ENCODE results near the gene ADAMTS8. TPM values are rescaled to one million over a fixed set of nuclear protein-coding genes. Genes with fewer than 3 reads are reported as not detected.

The ADAMTS8 gene
- total RNA-seq, 1 donor from 2014 or later, result 1.0 TPM

DNA sequence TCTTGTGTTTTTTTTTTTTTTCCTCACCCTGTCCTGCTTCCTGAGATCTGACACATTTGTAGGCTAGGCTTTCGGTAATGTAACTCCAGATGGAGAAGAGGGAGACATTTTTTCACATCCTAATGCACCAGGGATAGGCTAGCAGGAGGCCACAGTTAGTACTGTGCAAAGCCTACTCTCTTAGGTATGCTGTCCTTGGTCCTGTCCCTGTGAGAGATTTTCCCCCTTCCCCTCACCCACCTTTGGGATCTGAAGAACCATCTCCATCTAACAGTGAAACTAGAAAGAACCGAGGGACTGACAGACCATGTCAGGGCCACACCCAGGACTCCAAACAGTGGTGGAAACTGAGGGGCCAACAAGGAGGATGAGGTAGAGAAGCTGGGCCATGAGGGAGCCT lies 29.2 kb downstream of the ADAMTS8 start:
- no peak for DNase-seq (ENCODE audit: low spot score)

DNA sequence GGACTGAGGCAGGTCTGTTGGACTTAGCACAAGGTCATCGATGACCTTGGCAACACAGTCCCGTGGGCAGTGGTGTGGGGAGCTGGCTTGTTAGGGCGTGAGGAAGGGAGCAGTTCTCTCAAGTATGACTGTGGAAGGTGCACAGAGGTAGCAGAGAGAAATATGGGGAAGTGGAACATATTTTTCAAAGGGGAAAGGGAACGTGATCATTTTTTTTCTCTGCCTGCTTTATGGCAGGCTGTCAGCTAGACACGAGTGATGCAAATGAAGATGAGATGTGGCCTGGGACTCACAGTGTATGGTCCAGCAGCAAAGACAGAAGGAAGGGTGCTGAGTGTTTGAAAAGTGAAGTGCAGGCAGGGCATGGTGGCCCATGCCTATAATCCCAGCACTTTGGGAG lies 30.6 kb downstream of the ADAMTS8 start:
- Mint-ChIP-seq H3K9me3 (ENCODE audit: low read depth) (no peaks in the 10 kb centered on the region), H3K4me1 (ENCODE audit: low read depth) (peaks cover 23% of the 10 kb centered on the region), H3K36me3 (ENCODE audit: low read depth) (no peaks in the 10 kb centered on the region), H3K27me3 (ENCODE audit: low read depth) (peaks cover 43% of the 10 kb centered on the region), H3K27ac (ENCODE audit: unreplicated experiment) (no peak overlapping the region), H3K4me3 (ENCODE audit: unreplicated experiment) (no peak overlapping the region)
- TF ChIP-seq, protein P1, sequence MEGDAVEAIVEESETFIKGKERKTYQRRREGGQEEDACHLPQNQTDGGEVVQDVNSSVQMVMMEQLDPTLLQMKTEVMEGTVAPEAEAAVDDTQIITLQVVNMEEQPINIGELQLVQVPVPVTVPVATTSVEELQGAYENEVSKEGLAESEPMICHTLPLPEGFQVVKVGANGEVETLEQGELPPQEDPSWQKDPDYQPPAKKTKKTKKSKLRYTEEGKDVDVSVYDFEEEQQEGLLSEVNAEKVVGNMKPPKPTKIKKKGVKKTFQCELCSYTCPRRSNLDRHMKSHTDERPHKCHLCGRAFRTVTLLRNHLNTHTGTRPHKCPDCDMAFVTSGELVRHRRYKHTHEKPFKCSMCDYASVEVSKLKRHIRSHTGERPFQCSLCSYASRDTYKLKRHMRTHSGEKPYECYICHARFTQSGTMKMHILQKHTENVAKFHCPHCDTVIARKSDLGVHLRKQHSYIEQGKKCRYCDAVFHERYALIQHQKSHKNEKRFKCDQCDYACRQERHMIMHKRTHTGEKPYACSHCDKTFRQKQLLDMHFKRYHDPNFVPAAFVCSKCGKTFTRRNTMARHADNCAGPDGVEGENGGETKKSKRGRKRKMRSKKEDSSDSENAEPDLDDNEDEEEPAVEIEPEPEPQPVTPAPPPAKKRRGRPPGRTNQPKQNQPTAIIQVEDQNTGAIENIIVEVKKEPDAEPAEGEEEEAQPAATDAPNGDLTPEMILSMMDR (IDR thresholded peaks at IDR 0.05), result no peak
- no peak for DNase-seq (ENCODE audit: low spot score)

More for the DNA sequence above, 29.2 kb downstream of the ADAMTS8 start:
- no peaks in the 10 kb centered on the region for H3K36me3 Mint-ChIP-seq (ENCODE audit: low read depth)
- H3K4me1 Mint-ChIP-seq (ENCODE audit: low read depth), result peaks cover 38% of the 10 kb centered on the region
- peaks cover 29% of the 10 kb centered on the region for H3K27me3 Mint-ChIP-seq (ENCODE audit: low read depth)
- no peaks in the 10 kb centered on the region for H3K9me3 Mint-ChIP-seq (ENCODE audit: low read depth)
- H3K27ac Mint-ChIP-seq (ENCODE audit: unreplicated experiment), result no peak overlapping the region
- TF ChIP-seq, protein P1 (IDR thresholded peaks at IDR 0.05), result no peak
- H3K4me3 Mint-ChIP-seq (ENCODE audit: unreplicated experiment), result no peak overlapping the region

DNA sequence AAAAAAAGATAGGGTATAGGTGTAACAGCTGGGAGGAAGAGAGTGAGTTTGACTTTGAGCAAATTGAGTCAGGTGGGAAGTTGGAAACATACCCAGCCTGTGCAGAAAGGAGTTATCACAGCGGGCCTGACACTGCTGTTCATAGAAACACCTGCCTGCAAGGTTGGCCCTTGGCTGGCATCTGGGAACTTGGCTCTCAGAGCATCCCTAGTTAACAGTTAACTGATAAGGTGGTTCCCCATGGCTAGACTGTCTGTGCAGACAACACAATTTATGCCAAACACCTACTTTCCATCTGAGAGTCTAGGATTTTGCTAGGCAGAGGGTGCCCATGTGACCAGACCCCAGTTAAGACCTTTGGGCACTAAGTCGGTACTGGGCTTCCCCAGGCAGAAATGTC lies 31.4 kb downstream of the ADAMTS8 start:
- no peaks in the 10 kb centered on the region for H3K36me3 Mint-ChIP-seq (ENCODE audit: low read depth)
- H3K4me3 Mint-ChIP-seq (ENCODE audit: unreplicated experiment), result no peak overlapping the region
- H3K4me1 Mint-ChIP-seq (ENCODE audit: low read depth), result peaks cover 15% of the 10 kb centered on the region
- no peaks in the 10 kb centered on the region for H3K9me3 Mint-ChIP-seq (ENCODE audit: low read depth)
- H3K27ac Mint-ChIP-seq (ENCODE audit: unreplicated experiment), result no peak overlapping the region
- TF ChIP-seq, protein P1 (IDR thresholded peaks at IDR 0.05), result no peak
- peaks cover 51% of the 10 kb centered on the region for H3K27me3 Mint-ChIP-seq (ENCODE audit: low read depth)
- no peak for DNase-seq (ENCODE audit: low spot score)

DNA sequence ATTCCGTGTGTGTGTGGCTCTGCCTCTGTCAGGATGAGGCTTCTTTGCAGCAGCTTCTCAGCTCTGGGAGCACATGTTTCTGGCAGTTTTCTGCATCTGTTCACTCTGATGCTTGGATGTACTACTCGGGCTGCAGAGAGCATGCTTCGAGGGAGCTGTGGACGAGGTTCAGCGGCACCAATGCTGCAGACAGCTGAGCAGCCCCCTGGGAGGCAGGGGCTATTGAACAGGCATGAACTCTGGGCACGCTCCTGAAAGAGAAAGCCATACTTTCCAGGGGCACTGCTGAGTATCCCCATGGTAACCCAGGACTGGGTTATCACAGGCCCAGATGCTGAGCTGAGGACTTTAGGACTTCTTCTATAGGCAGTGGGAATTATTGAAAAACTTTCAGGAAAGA lies 33.8 kb downstream of the ADAMTS8 start:
- TF ChIP-seq, protein P1 (IDR thresholded peaks at IDR 0.05), result no peak
- DNase-seq (ENCODE audit: low spot score), result no peak
- H3K27me3 Mint-ChIP-seq (ENCODE audit: low read depth), result peaks cover 63% of the 10 kb centered on the region
- peaks cover 10% of the 10 kb centered on the region for H3K4me1 Mint-ChIP-seq (ENCODE audit: low read depth)
- no peaks in the 10 kb centered on the region for H3K36me3 Mint-ChIP-seq (ENCODE audit: low read depth)
- H3K9me3 Mint-ChIP-seq (ENCODE audit: low read depth), result no peaks in the 10 kb centered on the region
- H3K27ac Mint-ChIP-seq (ENCODE audit: unreplicated experiment), result no peak overlapping the region
- no peak overlapping the region for H3K4me3 Mint-ChIP-seq (ENCODE audit: unreplicated experiment)

DNA sequence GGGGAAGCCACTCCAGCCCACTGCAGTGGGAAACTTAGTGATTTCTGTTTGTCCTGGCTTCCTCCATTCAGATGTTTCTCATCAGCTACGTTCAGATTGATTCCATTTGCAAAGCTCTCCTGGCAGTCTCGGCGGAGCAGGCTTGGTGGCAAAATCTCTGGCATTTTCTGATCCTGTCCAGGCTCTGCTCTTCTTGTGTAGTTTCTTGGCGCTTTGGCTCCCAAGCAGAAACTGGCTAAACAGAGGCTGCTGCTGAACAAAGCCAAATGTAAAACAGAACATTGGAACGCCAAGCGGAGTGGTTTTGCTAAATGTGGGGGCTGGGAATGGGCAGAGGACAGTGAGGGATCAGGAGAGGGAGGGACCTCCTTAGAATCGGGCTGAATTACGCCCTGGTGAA lies 36.7 kb downstream of the ADAMTS8 start:
- TF ChIP-seq, protein P1 (IDR thresholded peaks at IDR 0.05), result no peak
- H3K27me3 Mint-ChIP-seq (ENCODE audit: low read depth), result peaks cover 61% of the 10 kb centered on the region
- H3K9me3 Mint-ChIP-seq (ENCODE audit: low read depth), result no peaks in the 10 kb centered on the region
- no peaks in the 10 kb centered on the region for H3K36me3 Mint-ChIP-seq (ENCODE audit: low read depth)
- no peak overlapping the region for H3K27ac Mint-ChIP-seq (ENCODE audit: unreplicated experiment)
- H3K4me1 Mint-ChIP-seq (ENCODE audit: low read depth), result peaks cover 24% of the 10 kb centered on the region
- DNase-seq (ENCODE audit: low spot score), result no peak
- H3K4me3 Mint-ChIP-seq (ENCODE audit: unreplicated experiment), result no peak overlapping the region

All from chondrocyte (in vitro differentiated cells).